Measurements from ENCODE around the gene DHRS9.
A peak's percentile ranks its signal among the peaks of the same experiment; 100 is the strongest.
"Not testable (repeated sequence)": the region's sequence is repeated elsewhere in the genome, so short reads cannot be mapped to it uniquely, and the experiment has no call there.

DHRS9 gene

DNA sequence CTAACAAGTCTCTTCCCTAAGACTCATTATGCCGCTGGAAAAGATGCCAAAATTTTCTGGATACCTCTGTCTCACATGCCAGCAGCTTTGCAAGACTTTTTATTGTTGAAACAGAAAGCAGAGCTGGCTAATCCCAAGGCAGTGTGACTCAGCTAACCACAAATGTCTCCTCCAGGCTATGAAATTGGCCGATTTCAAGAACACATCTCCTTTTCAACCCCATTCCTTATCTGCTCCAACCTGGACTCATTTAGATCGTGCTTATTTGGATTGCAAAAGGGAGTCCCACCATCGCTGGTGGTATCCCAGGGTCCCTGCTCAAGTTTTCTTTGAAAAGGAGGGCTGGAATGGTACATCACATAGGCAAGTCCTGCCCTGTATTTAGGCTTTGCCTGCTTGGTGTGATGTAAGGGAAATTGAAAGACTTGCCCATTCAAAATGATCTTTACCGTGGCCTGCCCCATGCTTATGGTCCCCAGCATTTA lies 26.3 kb downstream of the DHRS9 start:
- DNase-seq (ENCODE audit: low spot score) = no peak

- no peak for DNase-seq (ENCODE audit: low spot score)
These were observed 35.5 kb downstream of the DHRS9 start for GRCh38 chr2:169104848-169105247.

GRCh38 chr2:169105476-169105875 lies 36.1 kb downstream of the DHRS9 start:
- DNase-seq (ENCODE audit: low spot score) = no peak

- no peak for DNase-seq (ENCODE audit: low spot score)
These were observed 36.8 kb downstream of the DHRS9 start for GRCh38 chr2:169106134-169106533.

DNA sequence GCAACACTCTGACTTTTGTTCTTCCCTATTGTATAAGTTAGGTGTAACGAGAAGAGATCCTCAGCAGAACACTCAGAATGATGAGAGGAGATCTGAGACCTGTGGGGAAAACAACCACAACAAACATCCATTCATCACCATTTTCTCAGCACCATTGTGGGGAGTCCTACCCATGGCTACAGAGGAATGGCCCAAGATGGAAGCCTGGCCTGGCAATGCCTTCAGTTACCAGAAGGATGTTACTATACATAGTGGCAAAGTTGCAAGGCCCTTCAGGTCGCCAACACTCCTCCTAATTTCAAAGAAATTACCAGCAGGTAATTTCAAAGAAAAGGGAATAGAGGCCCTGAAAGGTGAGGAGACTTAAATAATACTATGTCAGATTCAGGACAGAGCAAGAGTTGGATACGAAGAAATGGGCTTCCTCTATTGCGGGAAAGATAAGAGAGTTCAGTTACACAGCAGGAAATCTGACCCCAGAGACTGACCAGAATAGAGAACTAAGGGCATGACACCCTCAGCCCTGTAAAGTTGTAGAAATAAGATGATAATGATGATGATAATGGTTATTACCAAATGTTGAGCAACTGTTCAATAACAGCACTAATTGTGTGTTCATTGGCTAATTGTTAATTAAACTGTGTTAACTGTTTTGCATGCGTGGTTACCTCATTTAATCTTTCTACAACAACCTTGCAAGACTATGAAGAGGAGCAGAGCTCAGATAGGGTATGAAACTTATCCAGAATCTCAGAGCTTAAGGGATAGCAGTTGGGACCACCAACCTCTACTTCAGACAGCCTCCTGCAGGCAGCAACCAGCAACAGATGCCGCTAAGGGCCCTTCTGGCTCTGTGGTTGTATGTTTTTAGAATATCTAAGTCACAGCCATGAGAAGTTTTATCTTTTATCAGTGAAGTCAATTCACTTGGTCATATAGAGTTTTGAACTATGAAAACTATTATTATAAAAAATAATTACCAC lies 37.5 kb downstream of the DHRS9 start:
- no peak for DNase-seq (ENCODE audit: low spot score)

- DNase-seq (ENCODE audit: low spot score) = no peak
These were observed 38.3 kb downstream of the DHRS9 start for GRCh38 chr2:169107645-169108044.

DNA sequence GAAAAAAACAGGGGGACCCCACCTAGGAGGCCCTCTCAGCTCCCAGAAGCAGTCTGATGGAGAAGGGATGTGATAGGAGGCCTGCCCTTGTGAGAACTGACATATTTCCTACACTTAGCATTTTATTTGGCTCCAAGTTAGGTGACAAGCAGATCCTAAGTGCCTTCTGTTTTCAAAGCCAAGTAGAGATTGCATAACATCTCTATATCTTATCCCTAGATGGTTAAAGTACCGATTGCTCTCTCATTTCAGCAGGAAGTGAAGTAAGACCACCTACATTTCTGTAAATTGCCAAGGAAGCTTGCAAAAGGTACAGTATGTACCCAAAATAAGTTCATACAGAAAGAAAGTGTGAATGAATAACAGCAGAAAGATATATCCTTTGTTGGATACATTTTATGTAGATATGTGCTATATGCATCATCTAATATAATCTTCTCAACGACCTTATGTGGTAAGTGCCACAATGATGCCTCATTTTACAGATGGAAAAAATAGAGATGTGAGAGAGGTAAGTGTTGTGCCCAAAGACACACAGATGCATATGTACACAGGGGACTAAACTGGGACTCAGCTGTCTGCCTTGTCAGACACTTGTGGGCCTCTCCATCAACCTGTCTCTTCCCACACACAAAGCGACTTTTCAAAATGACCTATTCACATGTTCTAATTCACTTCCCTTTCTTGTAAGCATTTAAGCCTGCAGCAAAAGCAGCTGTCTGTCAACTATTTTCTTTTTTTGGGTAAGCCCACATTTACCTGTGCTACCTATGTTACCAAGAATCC lies 38.9 kb downstream of the DHRS9 start:
- no peak for DNase-seq (ENCODE audit: low spot score)

GRCh38 chr2:169109502-169110409 lies 40.4 kb downstream of the DHRS9 start:
- peak; percentile 84 for DNase-seq (ENCODE audit: low spot score)

- DNase-seq (ENCODE audit: low spot score) = no peak
These were observed 41.1 kb downstream of the DHRS9 start for GRCh38 chr2:169110419-169110818.

DNA sequence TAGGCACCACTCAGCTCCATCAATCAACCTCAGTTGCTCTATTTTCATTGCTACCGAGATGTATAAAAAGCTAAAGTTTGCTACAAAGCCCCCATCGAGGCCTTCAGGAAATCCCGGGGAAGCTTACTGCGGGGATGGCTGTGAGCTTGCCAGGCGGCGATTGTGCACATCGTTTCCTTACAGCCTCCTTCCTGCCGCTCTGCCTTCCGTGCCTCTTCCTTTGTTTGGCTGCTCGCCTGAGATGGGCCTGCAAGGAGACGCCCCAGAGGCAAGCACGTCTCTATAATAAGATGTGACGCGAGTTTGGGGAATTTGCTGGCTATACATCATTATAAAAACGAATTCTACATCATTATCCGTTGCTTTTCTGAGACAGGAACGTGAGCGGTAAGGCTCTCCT lies 41.6 kb downstream of the DHRS9 start:
- DNase-seq (ENCODE audit: low spot score) = no peak

DNA sequence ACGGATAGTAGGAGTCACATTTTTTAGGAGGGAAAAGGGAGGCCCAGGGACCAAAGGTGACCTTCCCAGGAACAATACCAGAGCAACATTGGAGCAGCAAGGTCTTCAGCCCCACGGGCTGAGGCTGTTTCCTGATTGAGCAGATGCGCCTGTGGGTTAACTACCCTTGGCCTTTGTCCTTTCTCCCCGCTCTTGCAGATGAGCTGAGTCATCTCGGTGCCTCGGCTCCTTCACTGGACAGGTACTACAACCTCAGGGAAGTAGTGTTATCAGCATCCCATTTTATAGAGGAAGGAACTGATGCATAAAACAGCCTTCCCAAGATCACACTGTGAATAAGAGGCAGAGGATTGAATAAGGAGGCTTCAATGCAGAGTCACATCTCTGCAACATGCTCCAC lies 43.5 kb downstream of the DHRS9 start:
- DNase-seq (ENCODE audit: low spot score) = no peak

DNA sequence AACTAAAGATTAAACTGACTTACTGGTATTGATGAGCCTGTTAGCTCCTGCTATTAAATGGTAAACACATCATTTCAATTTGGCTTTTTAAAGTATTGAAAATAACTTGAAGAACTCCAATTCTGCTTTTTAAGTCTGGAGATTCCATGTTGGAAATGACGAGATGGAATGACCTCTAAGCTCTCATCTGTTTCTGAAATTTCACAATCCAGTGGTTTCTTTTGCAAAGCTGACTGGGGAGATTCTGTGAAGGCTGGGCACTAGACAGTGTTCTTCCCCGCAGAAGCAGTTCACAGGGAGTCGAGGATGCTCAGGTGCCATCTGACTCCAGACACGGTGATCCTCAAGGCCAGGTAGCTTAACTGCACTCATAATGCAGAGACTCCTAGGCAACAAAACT lies 44.7 kb downstream of the DHRS9 start:
- DNase-seq (ENCODE audit: low spot score) = no peak

DNA sequence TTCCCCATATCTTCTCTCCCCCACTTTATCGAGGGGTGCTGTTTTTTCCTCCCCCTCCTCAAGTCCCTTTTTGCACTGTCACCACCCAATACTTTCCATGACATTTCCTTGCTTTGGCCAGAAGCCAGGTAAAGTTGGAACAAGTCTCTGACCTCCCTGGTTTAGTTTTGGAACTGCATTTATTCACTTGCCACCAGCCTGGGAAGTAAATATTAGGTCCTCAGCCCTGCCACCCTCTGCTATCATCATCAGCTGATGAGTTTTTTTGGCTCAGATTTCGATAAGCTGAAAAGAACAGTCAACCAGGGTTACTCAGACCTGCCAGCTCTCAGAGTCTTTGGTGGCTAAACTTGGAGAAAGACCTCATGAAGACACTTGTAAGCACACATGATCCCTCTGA lies 47.0 kb downstream of the DHRS9 start:
- DNase-seq (ENCODE audit: low spot score) = no peak

DNA sequence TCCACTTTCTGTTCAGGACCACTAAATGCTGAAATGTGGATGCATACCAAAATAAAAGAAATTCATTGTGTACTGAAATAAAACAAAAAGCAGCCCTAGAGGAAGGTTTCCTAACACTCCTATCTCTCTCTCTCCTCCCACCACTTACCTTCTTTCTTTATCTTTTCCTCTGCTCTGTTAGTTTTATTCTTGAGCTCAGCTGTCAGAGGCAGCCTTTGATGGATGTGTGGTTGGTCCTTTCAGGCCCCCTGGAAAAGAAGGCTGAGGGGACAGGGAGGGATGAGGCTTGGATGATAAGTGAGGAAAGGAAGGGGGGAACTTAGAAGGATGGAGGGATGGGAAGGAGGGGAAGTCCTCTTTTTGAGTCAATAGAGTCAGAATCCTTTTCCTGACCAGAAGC lies 47.6 kb downstream of the DHRS9 start:
- DNase-seq (ENCODE audit: low spot score) = no peak

GRCh38 chr2:169118060-169118459 lies 48.7 kb downstream of the DHRS9 start:
- DNase-seq (ENCODE audit: low spot score) = no peak

DNA sequence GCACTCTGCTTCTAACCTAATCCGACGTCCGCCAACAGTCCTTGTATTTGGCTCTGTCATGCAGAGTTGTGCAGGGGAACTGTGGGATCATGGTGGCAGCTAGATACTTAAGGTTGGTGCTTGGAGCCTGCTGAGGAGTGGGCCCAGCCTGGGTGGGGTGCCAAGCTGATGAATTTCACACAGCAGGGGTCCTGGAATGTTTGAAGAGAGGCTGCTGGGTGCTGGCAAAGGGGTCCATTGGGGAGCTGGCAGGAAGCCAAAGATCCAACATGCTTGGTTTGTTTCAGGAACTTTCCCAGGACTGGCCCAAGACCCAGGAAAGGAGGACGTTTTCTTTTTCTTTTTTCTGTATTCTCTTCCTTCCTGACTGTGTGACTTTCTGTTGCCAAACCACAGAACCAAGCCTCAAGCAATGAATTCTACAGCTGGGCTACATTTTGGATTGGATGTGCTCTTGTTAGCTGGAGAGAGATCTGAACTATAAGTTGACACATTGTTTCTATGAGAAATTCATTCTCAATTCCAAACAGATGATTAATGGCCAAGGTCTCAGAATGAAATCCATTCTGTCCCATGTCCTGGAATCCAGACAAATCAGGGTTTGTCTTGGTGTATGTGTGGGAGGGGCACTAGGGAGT lies 49.9 kb downstream of the DHRS9 start:
- DNase-seq (ENCODE audit: low spot score) = no peak

DNA sequence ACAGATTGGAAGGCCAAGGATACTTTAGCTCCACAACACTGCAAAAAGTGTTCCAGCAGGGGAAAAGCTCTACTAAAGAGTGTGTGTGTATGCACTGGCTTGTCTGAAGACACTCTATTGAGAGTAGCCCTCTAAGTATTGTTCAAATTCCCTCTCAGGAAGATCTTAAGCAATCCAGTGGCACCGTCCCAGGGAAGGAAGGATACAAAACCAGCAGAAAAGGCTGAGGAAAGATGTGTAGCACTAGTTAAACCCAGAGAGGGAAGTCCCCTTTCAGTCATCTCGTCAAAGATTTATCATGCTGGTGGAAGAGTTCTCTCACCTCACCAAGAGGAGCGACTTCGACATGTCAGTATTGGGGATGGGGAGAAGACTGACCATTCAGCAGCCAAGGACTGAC lies 50.5 kb downstream of the DHRS9 start:
- DNase-seq (ENCODE audit: low spot score) = no peak

DNA sequence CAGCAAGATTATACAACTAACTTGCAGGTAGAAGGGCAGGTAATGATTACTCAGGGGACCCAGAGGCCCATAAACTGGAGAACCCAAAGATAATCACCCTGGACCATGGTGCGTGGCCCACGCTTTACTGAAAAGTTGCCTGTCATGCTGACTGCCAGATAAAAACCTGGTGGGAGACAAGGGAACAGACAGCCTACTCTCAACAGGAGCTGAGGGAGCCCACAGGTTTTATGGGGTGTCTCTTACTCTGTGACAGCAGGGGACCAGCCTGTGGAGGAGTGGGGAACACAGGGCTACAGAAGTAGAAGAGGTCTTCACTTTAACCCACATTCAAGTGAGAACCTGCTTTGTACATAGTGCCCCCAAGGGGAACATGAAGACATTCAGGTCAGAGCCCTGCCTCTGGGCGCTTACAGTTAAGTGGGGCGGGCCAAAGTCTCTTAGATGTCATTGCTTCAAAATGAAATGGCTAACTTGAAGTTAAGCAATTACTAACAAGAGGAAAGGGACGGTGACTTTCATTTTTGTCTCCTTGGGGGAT lies 60.4 kb downstream of the DHRS9 start:
- DNase-seq (ENCODE audit: low spot score) = no peak

DNA sequence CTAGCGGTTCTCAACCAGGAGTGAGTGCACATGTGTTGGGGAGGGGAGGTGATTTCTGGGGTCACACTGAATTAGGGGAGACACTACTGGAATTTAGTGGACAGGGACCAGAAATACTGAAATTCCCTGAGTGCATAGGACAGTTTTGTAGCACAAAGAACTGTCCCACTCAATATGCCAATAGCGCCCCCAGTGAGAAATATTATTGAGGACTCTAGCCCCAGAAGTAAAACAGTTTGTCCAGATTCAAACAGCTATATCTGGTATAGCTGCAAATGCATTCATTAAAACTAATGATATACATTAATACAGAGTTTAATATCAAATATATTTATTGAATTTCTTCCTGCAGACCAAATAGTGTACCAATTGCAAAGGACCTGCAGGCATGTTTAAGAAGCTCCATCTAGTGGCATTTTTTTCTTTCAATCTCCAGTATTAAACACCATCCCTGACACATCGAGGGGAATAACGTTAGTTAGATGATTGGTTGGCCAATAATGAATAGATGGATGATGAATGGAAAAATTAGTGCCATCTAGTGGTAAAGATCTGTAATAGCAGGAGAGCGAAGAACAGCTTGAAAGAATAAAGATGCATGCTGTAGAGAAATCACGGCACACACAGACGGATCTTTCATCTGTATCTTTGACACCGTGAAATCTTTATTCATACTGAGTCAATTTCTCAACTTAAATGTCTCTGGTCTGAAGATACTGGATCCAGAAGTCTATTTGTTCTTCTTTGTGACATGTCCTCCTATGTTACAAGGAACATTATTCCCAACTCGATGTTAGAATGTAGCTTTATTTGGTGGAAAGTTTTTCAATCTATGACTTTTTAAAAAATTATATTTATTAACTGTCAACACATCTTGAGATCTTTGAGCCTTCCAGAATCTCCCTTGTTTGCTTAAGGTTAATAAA lies 62.5 kb downstream of the DHRS9 start:
- peak; percentile 66 for DNase-seq (ENCODE audit: low spot score)

DNA sequence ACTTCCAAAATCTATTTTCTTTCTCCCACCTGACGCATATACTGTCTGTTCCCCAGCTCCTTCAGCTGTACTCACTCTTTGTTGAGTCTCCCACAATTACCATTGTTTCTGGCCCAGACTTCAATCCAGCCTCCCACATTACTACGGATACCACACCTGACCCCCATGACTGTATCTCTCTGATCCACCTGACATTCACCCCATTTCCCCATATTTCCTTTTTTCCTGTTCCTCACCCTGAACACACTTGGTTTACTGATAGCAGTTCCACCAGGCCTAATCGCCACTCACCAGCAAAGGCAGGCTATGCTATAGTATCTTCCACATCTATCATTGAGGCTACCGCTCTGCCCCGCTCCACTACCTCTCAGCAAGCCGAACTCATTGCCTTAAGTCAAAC lies 64.9 kb downstream of the DHRS9 start:
- not testable (repeated sequence) for DNase-seq (ENCODE audit: low spot score)
